ENCODE results near the gene AKAP8.
"Not testable (repeated sequence)": the region's sequence is repeated elsewhere in the genome, so short reads cannot be mapped to it uniquely, and the experiment has no call there.

Gene AKAP8

GRCh38 chr19:15379083-15379998 is at the start of gene AKAP8:
Gene AKAP8 (minus strand): TSS chr19:15379787. CDS start chr19:15379731, 56 bp downstream.
- peak; percentile 97 for DNase-seq

DNA sequence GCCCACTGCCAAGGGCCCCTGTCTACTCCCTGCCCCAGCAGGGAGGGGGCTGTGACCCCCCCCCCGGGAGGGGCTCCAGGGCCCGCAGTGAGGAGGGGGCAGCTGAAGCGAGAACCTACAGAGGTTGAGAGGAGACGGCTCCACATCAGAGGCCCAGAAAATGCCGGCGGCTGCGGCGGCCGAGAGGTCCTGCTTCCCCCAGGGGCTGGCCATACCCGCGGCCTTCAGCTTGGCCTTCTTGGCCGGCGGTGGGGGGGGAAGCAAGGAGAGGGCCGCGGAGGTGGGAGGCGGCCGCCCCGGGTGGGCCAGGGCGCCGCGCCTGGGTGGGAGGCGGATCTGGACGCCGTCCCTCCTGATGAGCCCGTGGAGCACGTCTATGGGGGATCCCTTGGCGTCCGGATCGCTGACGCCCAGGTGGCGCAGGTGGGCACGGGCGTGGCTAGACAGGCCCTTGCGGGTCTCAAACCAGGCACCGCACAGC is 48.4 kb upstream of the AKAP8 start:
- no peak for DNase-seq

DNA sequence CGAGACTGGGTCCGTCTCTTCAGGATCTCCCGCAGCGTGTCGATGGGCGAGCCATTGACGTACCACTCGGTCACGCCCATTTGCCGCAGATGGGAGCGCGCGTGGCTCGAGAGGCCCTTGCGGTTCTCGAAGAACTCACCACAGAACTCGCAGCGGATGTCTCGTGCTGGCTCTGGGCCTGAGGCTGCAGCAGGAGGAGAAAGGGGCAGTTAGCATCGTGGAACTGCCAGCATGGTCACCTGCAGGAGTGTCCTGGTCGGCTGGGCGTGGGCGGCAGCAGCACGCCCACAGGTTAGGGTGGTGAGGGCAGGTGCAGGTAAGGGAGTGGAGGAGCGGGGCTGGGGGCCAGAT is 47.7 kb upstream of the AKAP8 start:
- no peak for DNase-seq

- no peak for DNase-seq
These were observed 47.1 kb upstream of the AKAP8 start for GRCh38 chr19:15426485-15427349.

DNA sequence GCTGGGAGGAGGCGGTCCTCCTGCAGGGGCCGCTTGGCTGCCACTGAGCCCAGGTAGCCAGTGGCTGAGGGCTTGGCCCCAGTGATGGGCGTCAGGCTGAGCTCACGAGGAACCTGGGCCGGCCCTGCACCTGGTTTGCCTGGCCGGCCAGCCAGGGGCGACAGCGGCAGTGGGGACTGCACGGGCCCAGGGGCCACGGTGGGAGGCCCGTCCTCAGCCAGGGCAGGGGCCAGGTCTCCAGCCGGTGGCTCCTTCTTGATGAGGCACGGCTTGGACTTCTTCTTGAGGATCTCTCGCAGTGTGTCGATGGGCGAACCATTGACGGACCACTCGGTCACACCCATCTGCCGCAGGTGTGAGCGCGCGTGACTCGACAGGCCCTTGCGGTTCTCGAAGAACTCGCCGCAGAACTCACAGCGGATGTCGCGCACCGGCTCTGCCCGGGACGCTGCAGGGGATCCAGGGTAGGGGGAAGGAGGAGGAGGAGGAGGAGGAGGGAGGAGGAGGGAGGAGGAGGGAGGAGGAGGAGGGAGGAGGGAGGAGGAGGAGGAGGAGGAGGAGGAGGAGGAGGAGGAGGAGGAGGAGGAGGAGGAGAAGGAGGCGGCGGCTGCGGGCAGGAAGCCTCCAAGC is 45.8 kb upstream of the AKAP8 start:
- DNase-seq, result no peak

DNA sequence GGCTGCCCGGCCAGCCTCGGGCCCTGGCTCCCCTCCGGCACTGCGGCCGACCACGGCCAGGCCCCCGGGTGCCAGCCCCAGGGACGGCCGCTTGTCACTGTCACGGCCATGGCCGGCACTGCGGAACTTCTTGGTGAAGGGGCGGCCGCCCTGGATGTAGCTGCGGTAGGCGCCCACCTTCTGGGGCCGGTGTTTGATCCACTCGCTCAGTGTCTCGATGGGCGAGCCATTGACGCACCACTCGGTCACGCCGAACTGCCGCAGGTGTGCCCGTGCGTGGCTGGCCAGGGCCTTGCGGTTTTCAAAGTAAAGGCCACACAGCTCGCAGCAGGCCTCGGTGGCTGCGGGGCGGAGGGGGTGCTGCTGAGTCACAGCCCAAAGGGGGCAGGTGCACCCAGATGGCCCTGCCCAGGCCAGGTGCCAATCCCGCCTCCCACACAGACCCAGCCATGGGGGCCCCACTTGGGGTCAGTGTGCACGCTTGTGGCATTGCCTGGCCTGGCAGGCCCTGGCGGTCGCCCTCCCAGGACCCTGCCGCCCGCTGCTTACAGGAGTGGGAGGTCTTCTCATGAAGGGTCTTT is 45.2 kb upstream of the AKAP8 start:
- DNase-seq, result no peak

GRCh38 chr19:15424121-15424520 is 44.5 kb upstream of the AKAP8 start:
- no peak for DNase-seq

DNA sequence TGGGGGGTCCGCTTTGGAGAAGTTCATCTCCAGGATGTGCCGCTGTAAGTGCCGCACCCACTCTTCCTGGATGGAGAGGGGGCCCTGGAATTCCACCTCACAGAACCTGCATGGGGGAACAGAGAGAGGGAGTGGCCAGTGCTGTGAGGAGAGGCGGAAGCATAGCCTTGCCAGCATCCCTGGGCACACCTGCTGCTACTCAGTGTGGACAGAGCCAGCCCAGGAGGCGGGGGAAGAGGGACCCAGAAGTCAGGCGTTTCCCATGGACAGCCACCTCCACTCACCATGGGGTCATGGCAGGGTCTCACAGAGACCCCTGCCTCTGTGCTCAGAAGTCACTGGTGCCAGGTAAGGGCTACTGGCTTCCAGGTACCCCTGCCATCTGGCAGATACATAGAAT is 43.5 kb upstream of the AKAP8 start:
- no peak for DNase-seq

- DNase-seq, result no peak
These were observed 42.9 kb upstream of the AKAP8 start for GRCh38 chr19:15422296-15423075.

DNA sequence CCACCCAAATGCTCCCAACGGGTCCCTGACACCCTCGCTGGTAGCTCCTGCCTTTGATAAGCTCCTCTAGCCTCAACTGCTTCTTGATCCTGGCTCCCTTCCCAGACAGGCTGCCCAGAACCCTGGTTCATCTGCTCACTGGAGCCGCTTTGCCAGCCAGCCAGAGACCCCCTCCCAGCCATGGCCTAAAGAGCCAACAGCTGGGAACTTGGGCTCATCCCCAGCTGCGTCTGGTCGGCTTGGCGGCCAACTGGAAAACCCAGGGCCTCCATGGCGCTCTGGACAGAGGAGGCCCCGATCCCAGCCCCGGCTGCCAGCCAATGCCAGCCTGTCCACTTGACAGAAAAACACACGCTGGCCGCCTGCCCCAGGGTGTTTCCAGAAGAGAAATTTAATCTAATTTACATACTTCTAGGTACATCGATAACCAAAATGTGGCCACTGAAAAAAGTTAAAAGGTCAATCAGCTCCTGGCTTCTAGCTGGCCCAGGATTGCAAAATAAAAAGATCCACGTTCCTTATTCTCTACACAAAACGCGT is 42.2 kb upstream of the AKAP8 start:
- DNase-seq, result peak; percentile 85

GRCh38 chr19:15421136-15421695 is 41.6 kb upstream of the AKAP8 start:
- no peak for DNase-seq

DNA sequence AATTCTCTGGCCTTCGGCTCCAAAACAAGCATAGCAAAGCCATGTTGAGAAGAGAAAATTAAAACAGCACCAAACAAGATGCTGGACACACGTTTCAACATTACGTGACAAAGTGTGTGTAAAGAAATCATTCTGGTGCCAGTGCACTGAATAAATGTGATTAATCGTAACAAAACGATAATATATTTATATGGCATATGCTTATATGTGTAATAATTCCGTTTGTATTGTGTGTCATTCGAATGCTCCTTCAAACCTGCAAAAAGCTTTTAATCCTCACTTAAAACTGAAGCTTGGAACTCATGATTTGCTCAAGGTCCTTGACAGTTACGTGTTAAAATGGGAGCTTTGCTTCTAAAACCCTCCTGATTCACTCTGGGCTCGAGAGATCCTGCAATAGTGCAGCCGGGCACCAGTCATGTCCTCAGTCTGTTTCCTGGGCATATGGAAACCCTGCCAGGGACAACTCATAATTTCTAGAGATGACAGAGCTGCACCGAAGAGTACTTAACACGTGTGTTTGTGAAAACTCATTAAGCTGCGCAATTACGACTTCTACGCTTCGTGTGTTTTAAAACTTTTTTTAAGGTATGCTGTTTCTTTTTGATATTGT is 39.9 kb upstream of the AKAP8 start:
- no peak for DNase-seq

GRCh38 chr19:15418579-15419412 is 39.2 kb upstream of the AKAP8 start, which contains the start of gene AKAP8L:
Gene AKAP8L (minus strand): TSS chr19:15418988. CDS start chr19:15418923, 65 bp downstream.
- peak; percentile 98 for DNase-seq

DNA sequence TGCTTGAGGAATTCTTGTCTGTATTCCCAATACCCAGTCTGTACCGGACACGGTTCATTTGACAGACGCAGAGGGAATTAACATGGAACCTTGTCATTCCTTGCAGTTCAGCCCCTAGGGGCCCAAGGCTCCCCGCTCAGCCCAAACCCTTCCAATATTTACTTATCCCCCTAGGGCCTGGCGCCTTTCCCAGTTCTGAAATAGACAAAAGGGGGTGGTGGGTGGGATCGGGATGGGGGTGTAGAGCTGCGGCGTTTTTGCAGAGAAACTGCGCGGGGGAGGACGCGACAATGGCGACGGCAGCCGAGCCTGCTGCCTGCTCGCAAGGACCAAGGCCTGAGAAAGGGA is 38.6 kb upstream of the AKAP8 start:
- peak; percentile 31 for DNase-seq

DNA sequence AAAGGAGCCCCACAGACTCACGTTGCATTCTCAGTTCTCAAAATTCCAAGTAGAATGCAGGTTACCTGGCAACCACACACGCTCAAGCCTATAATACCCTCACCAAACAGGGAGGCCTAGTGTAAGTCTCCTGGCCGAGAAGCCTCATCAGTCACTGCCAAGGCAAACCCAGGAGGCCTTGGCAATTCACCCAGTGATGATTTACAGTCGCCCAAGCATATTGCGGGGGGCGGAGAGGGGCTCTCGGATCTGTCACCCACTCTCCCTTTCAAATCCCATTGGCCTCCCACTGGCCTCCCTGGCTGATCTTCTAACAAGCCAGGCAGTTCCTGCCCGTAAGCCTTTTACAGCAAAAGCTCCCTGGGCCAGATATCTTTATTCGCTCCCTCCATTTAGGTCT is 38.1 kb upstream of the AKAP8 start:
- DNase-seq, result no peak

GRCh38 chr19:15412832-15413231 is 33.2 kb upstream of the AKAP8 start:
- no peak for DNase-seq

DNA sequence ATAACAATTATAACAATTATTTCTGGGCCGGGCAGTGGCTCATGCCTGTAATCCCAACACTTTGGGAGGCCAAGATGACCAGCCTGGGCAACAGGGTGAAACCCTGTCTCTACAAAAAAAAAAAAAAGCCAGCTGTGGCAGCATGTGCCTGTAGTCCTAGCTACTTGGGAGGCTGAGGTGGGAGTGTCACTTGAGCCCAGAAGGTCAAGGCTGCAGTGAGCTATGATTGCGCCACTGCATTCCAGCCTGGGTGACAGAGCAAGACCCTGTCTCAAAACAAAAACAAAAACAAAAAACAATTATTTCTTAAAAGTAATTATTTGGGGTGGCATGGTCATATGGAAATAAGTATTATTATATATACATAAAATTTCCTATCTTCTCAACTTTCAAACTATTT is 31.8 kb upstream of the AKAP8 start:
- DNase-seq, result not testable (repeated sequence)

- no peak for DNase-seq
These were observed 25.2 kb upstream of the AKAP8 start for GRCh38 chr19:15404780-15405211.

DNA sequence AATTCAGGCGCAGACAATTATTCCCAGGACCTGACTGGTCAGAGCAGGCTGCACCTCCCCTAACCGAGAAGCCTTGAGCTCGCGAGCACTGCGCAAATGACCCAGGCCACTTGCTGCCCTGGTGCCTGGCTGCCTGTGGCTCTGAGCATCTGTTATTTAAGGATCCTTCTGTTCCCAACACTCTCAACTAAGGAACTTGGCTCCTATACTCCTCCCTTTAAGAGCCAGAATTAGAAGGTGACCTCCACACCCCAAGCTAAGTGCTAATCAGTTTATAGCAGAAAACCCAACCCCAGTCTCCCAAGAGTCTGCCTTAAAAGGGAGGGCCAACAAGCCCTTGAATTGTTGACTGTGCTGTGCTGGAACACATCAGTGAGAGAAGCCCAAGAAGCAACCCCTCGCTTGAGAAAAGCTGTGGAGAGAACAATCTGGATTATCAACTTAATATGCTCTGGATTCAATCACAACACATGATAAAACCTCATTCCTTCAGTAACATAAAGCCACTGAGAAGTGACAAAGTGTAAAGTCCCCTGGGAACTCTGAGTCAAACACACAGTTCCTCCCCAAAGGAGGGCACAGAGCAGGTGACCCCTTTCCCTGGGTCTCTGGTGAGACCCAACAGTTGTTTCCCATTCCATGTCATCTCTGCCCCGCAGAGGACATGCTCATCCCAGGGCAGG is 24.7 kb upstream of the AKAP8 start:
- DNase-seq, result no peak
